HG02970 (cell line): ENCODE measurements around the gene DSTN.

Experiments
- ATAC-seq: cut with Tn5 transposase; IDR thresholded peaks from one replicate; pipeline ENCODE4 v1.9.1; 2021; ENCODE audit warnings: mild to moderate bottlenecking, moderate library complexity, moderate number of reproducible peaks; ENCODE audit not compliant: unreplicated experiment, low FRiP score

DSTN gene

DNA sequence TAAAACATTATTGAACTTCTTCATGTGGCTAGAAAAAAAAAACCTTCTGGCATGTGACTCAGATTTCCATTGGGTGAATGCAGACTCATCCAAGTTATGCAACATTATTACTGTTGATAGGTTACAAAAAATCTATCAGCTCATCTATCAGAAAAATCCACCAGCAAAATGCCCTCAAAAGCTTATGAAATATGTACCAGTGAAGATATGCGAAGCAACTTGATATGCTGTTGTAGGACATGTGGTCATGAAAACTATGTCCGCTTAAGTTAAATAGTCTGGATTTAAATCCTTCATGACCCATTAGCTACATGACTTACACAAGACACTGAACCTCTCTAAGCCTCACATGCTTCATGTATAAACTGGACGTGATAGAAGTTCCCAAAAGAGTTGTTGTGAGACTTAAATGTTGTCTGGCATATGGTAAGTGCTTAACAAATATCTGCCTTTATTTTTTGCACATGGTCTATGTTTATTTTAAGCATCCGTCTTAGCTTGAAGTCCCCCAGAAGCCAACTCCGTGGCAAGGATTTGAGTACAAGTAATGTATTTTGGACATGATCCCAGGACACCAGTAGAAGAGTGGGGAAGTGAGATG is 26.2 kb upstream of the DSTN start:
- ATAC-seq: no peak

DNA sequence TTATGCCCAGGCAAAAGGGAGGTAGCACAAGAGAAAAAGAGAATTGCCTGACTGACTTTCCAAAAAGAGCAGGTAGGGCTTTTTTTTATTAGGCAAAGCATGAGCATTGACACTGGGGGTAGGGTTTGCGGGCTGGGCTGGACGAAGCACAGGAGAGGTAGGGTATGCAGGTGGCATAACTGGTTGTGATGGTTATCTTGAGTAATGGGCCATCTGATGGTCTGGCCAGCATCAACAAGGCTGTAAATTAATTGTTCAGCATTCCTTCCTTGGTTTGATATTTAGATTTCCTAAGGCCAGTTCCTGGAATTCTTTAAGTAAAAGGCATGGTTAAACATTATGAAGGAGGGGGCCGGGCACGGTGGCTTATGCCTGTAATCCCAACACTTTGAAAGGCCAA is 24.7 kb upstream of the DSTN start:
- ATAC-seq: no peak

DNA sequence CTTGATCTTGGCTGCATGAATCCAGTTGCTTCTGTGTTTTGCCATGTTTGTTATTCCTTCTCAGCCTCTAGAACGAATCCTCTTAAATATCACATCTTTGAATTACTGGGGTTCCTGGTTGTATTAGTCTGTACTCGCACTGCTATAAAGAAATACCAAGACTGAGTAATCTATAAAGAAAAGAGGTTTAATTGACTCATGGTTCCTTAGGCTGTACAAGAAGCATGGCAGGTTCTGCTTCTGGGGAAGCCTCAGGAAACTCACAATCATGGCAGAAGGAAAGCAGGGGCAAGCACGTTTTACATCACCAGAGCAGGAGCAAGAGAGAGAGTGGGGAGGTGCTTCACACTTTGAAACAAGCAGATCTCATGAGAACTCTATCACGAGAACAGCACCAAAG is 20.7 kb upstream of the DSTN start:
- no peak for ATAC-seq

DNA sequence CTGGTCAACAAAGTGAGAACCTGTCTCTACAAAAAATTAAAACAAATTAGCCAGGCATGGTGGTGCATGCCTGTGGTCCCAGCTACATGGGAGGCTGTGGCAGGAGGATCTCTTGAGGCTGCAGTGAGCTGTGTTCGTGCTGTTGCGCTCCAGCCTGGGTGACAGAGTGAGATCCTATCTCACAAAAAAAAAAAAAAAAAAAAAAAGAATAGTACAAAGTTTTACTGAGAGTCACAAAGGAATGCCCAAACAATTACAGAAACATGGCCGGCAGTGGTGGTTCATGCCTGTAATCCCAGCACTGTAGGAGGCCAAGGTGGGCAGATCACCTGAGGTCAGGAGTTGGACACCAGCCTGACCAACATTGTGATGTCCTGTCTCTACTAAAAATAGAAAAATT is 14.8 kb upstream of the DSTN start:
- no peak for ATAC-seq

DNA sequence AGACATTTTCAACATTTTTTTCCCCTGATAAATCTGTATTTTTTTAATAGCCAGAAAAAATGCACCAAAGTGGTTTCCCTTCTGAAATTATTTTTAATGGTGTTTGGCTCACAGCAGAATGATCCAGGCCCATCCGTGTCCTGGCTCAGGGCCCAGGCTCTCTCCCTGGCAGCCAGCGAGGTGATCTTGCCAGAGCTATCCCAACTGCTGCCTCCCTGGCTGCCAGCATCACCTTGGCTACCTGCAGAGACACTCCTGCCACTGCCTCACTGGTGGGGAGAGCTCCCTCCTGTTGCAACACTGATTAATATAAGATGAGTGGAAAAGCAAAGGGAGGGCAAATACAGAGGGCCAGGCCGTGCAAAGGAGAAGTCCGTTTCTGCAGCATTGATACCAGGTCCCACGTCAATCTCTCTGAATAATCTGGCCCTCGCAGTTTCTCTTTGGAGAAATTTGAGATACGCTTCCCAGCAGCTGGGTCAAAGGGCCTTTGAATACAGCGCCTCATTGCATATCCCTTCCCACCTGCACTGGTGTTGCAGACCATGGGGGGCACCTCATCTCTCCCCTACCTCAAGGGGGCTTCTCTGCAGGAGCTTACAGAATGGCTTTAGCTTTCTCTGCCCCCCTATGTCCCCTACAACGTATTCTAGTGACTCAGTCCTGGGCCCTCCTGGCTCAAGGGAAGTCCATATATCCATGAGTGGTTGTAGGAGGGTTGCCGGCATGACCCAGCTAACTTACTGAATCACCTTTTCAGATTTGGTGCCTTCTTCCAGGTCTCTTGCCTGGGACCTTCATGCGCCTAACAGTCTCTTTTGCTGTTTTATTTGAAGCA is 12.8 kb upstream of the DSTN start:
- no peak for ATAC-seq

DNA sequence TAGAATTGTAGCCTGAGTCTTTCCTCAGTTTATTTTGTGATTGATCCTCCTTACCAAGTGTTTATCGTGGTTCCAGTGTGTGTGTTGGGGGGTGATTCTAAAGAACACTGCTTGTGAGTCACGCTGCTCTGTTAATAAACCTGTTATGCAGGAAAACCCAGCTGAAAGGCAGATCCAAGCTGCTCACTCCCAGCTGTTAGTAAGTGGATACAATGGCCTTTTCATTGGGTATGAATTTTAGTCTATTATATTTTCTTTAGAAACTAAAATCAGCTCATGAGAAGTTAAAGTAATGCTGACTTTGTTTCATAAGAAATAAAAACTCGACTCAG is 12.2 kb upstream of the DSTN start:
- ATAC-seq: no peak

DNA sequence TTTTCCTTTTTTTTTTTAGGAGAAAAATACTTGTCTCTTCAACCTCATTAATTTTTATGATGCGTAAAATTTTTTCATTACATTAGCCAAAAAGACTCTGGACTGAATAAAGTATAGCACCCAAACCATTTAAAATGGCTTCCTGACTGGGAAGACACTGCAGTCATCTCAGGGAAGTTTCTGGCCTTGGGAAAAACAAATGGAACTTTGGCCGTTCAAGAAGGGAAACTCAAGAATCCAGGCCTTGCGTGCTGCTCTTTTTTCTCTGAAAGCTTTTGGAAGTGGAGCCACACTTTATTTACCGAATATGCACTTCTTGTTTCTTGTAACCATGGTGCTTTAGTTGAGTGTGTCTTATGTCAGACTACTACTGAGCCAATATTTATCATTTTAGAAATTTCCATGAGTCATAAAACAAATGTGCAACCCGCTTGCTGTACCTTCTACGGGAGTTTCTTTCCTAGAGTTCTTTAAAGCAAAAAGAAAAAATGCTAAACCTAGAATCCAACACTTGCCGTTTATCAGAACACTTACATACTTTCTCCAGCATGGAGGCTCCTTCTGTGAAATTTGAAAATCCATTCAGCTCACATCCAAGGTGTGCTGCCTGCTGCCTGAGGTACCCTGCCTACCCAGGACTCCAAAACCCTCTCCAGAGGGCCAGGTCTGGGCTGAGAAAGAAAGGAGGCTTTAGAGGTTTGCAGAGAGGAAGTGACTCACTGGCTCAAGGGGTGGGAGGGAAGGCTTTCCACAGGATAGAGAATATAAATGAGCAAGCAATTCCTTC is 11.5 kb upstream of the DSTN start:
- ATAC-seq: no peak

DNA sequence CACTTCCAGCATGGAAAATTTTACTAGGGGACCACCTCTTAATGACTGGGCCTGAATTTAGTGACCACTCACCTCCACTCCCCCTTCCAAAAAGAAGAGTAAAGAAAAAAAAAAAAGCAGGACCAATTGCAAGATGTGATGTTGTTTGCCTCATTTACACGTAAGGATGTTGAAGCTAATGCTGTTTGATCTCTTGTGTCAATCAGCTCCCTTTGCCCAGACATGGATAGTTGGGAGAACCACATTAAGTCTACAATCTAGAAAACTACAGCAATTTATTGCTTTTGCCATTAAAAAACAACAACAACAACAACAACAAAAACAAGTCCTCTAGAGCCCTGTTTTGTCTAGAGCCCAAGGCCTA is 11.0 kb upstream of the DSTN start:
- ATAC-seq: no peak

DNA sequence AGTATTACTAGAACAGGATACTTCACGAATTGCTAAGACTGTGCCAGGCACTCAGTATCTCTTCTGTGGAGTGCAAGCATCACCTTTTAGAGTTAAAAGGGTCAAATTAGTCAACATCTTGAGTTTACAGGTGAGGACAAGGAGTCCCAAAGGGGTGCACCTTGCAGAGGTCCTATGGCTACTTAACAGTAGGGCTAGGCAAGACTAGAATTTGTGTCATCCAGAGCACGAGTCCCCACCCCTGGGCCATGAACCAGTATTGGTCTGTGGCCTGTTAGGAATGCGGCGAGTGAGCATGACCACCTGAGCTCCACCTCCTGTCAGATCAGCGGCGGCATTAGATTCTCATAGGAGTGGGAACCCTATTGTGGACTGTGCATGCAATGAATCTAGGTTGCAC is 10.5 kb upstream of the DSTN start:
- no peak for ATAC-seq

DNA sequence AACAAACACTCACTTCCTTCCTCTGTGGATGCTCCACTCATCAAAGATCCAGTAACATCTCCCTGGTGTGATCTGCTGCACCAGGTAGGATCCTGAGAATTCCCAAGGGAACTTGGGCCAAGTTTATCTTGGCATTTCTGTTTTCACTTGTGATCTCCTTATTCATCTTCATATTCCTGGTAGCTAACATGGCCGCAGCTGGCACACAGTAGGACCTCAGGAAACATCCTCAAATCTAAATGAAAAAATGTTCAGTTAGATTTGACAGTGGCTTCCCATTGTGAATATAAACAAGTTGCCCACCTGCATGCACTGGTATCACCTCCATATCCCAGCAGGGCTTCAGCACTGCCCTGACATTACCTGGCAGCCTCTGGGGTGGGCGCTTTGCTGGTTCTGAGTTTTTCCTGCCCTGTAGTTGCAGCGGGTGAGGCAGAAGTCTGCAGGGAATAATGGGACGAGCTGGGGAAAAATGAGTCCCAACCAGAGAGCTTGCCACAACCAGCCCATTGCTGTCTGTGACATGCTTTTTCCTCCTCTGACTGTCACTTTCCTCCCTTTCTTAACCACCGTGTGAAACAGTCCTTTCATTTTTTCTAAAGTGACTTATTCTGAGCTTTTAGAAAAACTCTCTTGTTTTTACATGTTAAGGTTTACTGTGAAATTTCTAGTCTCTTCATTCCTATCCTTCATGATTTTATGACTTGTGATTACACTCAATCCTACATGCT is 9.4 kb upstream of the DSTN start:
- ATAC-seq: no peak

DNA sequence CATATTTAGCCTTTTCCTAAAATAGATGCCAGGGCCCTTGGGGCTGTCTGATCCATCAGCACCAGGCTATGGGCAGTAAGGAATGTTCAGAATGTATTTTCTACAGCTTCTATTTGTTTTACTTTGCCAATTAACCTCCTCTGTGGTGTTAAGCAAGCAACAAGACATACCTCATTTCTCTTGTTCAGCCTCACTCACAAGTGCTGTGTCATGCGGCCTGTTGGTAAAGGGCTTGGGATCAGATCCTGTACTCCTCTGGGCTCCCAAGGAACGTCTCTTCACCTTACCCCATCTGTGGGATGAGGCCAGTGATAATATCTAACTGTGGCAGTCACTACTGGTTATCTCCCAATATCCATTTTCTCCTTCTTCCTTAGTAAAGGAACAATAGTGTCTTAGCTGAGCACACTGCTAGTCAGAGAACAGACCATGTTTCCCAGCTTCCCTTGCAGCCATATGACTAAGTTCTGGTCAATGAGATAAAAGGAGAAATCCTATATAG is 7.0 kb upstream of the DSTN start:
- ATAC-seq: no peak

DNA sequence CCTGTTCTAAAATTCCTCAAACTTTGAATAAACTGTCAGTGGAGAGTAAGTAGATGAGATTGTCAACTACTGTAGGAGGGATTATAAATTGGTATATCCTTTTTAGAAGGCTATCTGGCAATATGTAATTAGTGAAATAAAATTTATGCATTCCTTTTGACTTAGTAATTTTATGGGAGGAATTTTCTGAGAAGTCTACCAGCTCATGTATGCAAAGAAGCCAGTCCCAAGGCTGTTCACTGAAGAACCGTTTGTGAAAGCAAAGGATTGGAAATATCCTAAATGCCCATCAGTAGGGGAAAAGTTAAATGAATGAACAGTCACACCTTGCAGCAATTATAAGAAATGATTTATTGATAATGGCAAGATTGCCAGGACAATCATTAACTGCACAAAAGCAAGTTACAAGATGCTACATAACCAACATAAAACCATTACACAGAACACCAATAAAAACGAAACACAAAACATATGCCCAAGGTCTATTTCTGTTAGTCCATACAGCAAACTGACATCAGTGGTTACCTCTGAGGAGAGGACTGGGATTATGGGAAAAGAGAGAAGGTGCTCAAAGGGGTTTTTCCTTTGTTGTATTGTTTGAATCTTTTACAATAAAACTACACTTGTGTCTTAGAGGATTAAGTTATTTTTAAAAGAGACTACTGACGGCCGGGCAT is 4.6 kb upstream of the DSTN start:
- ATAC-seq: no peak

DNA sequence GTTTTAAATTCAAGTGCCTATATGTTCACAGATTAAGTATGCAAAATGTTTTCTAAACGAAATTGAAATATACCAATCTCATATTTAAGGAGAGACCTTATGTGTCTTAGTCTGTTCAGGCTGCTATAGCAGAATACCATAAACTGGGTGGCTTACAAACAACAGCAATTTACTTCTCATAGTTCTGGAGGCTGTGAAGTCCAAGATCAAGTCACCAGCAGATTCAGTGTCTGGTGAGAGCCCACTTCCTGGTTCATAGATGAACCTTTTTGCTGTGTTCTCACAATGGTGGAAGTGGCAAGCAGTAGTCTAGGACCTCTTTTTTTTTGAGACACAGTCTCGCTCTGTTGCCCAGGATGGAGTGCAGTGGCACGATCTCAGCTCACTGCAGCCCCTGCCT is 3.5 kb upstream of the DSTN start:
- ATAC-seq: no peak

DNA sequence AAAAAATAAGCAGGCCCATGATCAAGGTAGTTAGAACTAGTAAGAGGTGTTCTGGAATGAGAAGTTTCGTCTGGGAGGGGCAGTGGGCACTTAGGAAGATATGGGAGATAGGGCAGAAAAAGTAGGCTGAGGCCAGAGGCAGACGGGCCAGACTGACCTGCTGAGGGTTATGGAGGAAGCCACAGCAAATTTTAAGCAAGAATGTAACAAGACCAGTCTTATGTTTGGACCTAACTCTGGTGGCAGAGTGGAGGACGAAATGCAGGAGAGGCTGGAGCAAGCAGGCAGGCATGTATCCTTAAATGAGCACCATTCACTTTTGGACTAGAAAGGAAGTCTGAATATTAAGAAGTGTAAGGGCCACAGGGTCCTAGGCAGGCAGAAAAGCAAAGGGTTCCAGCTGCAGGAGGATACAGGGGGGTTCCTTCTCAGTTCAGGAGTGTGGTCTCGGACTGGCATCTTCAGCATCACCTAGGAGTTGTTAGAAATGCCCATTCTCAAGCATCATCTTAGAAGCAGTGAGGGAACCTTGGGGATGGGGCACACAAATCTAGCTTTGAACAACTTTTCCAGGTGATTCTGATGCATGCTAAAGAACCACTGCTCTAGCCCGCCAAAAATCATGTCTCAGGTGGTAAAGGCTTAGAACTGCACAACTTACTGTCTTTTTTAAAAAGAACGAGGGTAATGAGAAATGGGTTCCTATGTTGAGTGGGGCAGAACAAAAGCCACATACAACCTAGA is 1.7 kb upstream of the DSTN start:
- no peak for ATAC-seq

DNA sequence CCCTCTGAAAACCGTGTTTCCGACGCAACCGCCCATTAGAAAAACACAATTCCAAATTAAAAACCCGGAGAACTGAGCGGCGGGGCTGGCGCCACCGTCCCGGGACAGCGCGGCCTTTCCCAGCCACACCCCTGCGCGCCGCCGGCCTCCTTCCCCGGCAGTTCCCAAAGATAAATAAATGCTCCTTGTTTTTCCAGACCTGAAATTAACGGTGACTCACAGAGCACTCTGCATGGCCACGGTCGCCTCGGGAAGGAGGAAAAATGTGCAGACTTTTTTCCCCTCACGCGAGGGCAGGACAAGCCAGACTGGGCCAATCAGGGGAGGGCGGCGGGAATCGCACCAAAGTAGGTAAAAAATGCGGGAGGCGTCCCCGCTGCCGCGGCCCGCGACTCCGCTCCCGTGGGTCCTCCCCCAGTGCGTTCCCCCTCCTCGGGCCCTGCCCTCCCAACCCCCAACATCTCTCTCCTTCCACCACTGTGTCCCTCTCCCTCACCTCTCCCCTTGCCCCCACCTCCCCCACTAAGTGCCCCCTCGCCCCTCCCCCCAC is 828 bp upstream of the DSTN start:
- no peak for ATAC-seq

DNA sequence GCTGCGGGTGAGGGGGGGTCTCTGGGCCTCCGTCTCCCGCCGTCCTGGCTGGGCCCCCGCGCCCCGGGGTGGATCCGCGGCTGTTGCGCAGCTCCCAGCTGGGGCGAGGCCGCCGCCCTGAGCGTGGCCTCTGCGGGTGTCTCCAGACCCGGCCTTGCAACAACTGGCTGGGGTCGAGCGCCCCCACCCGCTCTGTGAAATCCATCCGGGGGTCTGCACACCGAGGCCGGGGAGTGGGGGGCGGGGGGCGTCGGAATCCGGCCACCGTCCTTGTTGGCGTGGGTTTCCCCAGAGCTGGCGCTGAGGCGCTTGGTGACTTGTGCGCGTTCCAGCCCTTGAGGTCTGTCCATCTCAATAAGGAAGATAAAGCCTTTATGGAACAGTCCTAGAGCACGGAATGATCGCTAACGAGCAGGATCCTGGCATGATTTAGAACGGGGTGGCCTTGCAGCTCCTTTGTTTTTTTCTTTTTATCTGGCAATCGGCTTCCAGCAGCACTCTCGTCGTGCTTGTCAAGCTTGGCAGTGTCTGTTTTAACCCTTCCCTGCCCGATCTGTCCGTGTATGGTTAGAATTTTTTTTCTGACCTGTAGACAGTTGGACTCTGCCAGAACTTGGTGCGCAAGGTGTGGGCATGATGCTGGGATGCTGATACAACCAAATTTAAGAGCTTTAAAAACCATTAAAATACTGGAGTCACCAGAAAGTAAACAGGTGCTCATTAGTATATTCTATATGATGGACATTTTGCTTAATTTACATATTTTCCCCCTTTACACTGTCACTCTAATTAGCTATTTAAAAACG is 675 bp downstream of the DSTN start:
- ATAC-seq: peak; percentile 34

DNA sequence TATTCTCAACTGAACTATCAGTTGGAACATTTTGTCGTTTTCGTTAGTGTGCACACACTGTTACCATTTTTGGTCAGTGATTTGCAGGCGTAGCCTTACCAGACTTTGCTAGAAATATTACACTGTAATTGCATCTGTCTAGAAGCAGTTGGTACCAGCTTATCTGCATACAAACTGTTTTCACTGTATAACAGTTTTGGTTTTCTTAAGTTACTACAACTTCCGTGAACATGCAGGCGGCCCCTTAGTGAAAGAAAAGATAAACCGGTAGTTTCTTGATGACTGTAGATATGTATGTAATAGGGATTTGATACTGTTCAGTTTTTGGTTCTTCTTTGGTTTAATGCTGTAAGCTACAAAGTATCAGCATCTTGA is 1.3 kb downstream of the DSTN start:
- no peak for ATAC-seq

DNA sequence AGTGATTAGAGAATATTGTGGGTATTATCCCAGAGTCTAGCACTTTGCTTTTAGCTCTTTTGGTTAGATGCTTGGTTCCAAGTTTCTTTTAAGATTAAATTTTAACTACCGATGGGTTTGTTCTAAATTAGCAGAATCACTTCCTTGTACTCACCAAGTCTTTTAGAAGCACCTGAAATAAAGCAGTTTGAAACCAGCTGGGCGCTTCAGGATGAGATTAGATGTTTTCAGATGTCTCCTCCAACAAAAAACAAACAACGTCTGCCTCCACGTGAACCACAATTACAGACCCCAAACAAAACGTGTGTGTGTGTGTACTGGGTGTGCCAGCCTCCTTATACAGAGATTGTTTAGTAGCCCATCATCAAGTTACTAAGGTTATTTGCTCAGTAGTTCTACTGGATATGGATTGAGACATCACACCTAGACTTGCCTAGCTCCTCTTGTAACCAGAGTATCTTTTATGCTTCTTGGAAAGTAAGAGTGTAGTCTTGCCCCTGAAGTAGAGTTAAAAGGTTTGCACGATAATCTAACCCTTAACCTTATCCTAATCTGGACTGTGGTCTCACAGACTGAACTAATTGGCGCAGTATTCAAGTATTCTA is 2.3 kb downstream of the DSTN start:
- no peak for ATAC-seq
